ENCODE results near the gene RBFOX1. TPM values are rescaled to one million over a fixed set of nuclear protein-coding genes. Genes with fewer than 3 reads are reported as not detected.

The RBFOX1 gene
- total RNA-seq, 1 experiment from 2014 or later, result not detected

DNA sequence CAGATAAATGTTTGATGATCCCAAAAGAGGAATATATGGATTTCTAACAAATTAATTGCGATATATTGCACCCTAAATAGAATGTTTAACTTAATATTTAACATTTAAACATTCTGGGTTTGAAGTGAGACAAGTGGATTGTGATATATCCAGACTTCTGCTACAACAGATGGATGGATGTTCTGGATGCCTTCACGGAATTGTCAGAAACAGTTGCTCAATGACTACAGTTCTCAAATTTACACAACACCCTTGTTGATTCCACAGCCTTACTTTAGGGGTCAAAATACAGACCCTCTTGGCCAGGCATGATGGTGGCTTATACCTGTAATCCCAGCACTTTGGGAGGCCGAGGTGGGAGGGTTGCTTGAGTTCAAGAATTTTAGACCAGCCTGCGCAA is 250.8 kb downstream of the RBFOX1 start:
- Histone ChIP-seq H3K4me2 (ENCODE audit: low read length) (no peak overlapping the region), H2AFZ (ENCODE audit: low read length) (no peak overlapping the region), H3K4me1 (ENCODE audit: insufficient read depth, low read length) (no peaks in the 10 kb centered on the region), H3K79me2 (ENCODE audit: low read length) (no peaks in the 10 kb centered on the region), H3F3A (ENCODE audit: low read length, unreplicated experiment) (no peaks in the 10 kb centered on the region), H3K27me3 (ENCODE audit: low read length) (no peaks in the 10 kb centered on the region), H3K36me3 (ENCODE audit: low read depth, low read length) (no peaks in the 10 kb centered on the region), H3K27ac (ENCODE audit: low read length) (no peak overlapping the region), H3K4me3 (ENCODE audit: low read length) (no peak overlapping the region), H3K9ac (ENCODE audit: low read length) (no peak overlapping the region), H3K9me3 (ENCODE audit: low read length) (no peaks in the 10 kb centered on the region), H3K9me2 (replicated peaks; ENCODE audit: low read length) (no peaks in the 10 kb centered on the region), H4K20me1 (ENCODE audit: low read length) (no peaks in the 10 kb centered on the region)
- ATAC-seq (no peak), DNase-seq (no peak)
- TF ChIP-seq, protein P1, sequence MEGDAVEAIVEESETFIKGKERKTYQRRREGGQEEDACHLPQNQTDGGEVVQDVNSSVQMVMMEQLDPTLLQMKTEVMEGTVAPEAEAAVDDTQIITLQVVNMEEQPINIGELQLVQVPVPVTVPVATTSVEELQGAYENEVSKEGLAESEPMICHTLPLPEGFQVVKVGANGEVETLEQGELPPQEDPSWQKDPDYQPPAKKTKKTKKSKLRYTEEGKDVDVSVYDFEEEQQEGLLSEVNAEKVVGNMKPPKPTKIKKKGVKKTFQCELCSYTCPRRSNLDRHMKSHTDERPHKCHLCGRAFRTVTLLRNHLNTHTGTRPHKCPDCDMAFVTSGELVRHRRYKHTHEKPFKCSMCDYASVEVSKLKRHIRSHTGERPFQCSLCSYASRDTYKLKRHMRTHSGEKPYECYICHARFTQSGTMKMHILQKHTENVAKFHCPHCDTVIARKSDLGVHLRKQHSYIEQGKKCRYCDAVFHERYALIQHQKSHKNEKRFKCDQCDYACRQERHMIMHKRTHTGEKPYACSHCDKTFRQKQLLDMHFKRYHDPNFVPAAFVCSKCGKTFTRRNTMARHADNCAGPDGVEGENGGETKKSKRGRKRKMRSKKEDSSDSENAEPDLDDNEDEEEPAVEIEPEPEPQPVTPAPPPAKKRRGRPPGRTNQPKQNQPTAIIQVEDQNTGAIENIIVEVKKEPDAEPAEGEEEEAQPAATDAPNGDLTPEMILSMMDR (conservative IDR thresholded peaks at IDR 0.05; ENCODE audit: low read depth, low read length), result no peak
- TF ChIP-seq EZH2phosphoT487 (IDR thresholded peaks at IDR 0.05; ENCODE audit: borderline replicate concordance, low read length) (no peak), EZH2 (IDR thresholded peaks at IDR 0.05; ENCODE audit: low read length, unreplicated experiment) (no peak)
- intact Hi-C loops (cut with micrococcal nuclease), result no loop called here
- CTCF ChIA-PET, result no interaction called here
- BruUV-seq (replicated peaks), result no TSS peak
- POLR2A ChIA-PET (ENCODE audit: unreplicated experiment), result no interaction called here

- Histone ChIP-seq H3K79me2 (ENCODE audit: low read length) (no peaks in the 10 kb centered on the region), H3K27ac (ENCODE audit: low read length) (no peak overlapping the region), H3K27me3 (ENCODE audit: low read length) (no peaks in the 10 kb centered on the region), H3K9me3 (ENCODE audit: low read length) (no peaks in the 10 kb centered on the region), H2AFZ (ENCODE audit: low read length) (no peak overlapping the region), H4K20me1 (ENCODE audit: low read length) (no peaks in the 10 kb centered on the region), H3K4me3 (ENCODE audit: low read length) (no peak overlapping the region), H3K4me1 (ENCODE audit: insufficient read depth, low read length) (no peaks in the 10 kb centered on the region), H3F3A (ENCODE audit: low read length, unreplicated experiment) (no peaks in the 10 kb centered on the region), H3K9ac (ENCODE audit: low read length) (no peak overlapping the region), H3K4me2 (ENCODE audit: low read length) (no peak overlapping the region), H3K9me2 (replicated peaks; ENCODE audit: low read length) (no peaks in the 10 kb centered on the region), H3K36me3 (ENCODE audit: low read depth, low read length) (no peaks in the 10 kb centered on the region)
- ATAC-seq (no peak), DNase-seq (no peak)
- no TSS peak for BruUV-seq (replicated peaks)
- TF ChIP-seq EZH2phosphoT487 (IDR thresholded peaks at IDR 0.05; ENCODE audit: borderline replicate concordance, low read length) (no peak), EZH2 (IDR thresholded peaks at IDR 0.05; ENCODE audit: low read length, unreplicated experiment) (no peak)
- TF ChIP-seq, protein P1 (conservative IDR thresholded peaks at IDR 0.05; ENCODE audit: low read depth, low read length), result no peak
- CTCF ChIA-PET, result no interaction called here
- intact Hi-C loops (cut with micrococcal nuclease), result no loop called here
- POLR2A ChIA-PET (ENCODE audit: unreplicated experiment), result no interaction called here
Observed at GRCh38 chr16:7584561-7584960, 251.9 kb downstream of the RBFOX1 start.

DNA sequence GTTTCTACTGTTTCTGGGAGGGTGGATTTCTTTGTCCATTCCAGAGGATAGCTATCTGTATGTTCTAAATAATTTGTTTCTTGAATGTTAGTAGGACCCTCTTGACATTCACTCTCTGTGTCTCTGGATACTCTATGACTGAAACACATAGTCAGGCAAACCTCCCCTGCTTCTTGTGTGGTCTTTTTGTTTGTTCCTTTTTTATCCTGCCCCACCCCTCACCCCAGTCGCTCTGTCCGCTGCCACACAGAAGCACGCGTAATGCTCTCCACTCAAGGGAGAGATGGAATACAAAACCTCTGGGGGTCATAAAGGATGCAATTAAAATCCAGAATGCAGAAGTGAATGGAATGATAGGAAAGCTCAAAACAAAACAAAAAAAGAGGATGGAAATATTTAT is 253.1 kb downstream of the RBFOX1 start:
- POLR2A ChIA-PET (ENCODE audit: unreplicated experiment), result no interaction called here
- Histone ChIP-seq H3K9me3 (ENCODE audit: low read length) (no peaks in the 10 kb centered on the region), H3K4me3 (ENCODE audit: low read length) (no peak overlapping the region), H3F3A (ENCODE audit: low read length, unreplicated experiment) (no peaks in the 10 kb centered on the region), H3K36me3 (ENCODE audit: low read depth, low read length) (no peaks in the 10 kb centered on the region), H3K9me2 (replicated peaks; ENCODE audit: low read length) (no peaks in the 10 kb centered on the region), H3K4me2 (ENCODE audit: low read length) (no peak overlapping the region), H3K4me1 (ENCODE audit: insufficient read depth, low read length) (no peaks in the 10 kb centered on the region), H2AFZ (ENCODE audit: low read length) (no peak overlapping the region), H3K79me2 (ENCODE audit: low read length) (no peaks in the 10 kb centered on the region), H4K20me1 (ENCODE audit: low read length) (no peaks in the 10 kb centered on the region), H3K9ac (ENCODE audit: low read length) (no peak overlapping the region), H3K27ac (ENCODE audit: low read length) (no peak overlapping the region), H3K27me3 (ENCODE audit: low read length) (no peaks in the 10 kb centered on the region)
- DNase-seq (no peak), ATAC-seq (no peak)
- intact Hi-C loops (cut with micrococcal nuclease), result no loop called here
- CTCF ChIA-PET, result no interaction called here
- no peak for TF ChIP-seq EZH2 (IDR thresholded peaks at IDR 0.05; ENCODE audit: low read length, unreplicated experiment)
- TF ChIP-seq EZH2phosphoT487 (IDR thresholded peaks at IDR 0.05; ENCODE audit: borderline replicate concordance, low read length), result no peak
- TF ChIP-seq, protein P1 (conservative IDR thresholded peaks at IDR 0.05; ENCODE audit: low read depth, low read length), result no peak
- BruUV-seq (replicated peaks), result no TSS peak

Measured in PC-3 (cell line).